GM12873 (cell line): ENCODE measurements around the gene UGP2.

Experiments
- TF ChIP-seq, protein P1 (sequence below): IDR thresholded peaks from 2 replicates; pipeline ENCODE4 v1.5.1; 2012; ENCODE audit warnings: low read depth, mild to moderate bottlenecking, moderate library complexity, low read length, control low read depth; ENCODE audit not compliant: insufficient read depth; ENCODE audit errors: missing control alignments

The UGP2 gene

DNA sequence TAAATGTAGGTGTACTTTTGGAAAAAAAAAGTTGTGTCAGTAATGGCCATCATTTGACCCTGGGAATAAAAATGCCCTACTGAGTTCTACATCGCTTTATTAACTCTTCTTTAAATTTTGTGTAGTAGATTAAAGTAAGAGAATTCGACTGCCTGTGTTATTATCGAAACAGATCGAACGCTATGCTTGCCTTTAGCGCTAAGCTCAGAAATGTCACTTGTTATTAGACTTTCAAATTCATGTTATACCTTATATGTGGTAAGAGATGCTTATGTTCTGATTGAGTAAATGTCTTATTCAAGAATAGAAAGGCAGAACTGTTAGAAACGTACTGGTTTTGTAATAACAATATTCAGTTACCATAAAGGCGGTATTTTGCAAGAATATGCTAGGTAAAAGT is 1.4 kb downstream of the UGP2 start:
- TF ChIP-seq, protein P1, sequence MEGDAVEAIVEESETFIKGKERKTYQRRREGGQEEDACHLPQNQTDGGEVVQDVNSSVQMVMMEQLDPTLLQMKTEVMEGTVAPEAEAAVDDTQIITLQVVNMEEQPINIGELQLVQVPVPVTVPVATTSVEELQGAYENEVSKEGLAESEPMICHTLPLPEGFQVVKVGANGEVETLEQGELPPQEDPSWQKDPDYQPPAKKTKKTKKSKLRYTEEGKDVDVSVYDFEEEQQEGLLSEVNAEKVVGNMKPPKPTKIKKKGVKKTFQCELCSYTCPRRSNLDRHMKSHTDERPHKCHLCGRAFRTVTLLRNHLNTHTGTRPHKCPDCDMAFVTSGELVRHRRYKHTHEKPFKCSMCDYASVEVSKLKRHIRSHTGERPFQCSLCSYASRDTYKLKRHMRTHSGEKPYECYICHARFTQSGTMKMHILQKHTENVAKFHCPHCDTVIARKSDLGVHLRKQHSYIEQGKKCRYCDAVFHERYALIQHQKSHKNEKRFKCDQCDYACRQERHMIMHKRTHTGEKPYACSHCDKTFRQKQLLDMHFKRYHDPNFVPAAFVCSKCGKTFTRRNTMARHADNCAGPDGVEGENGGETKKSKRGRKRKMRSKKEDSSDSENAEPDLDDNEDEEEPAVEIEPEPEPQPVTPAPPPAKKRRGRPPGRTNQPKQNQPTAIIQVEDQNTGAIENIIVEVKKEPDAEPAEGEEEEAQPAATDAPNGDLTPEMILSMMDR = no peak

- TF ChIP-seq, protein P1 = no peak
Measured at GRCh38 chr2:63843791-63844190, 2.1 kb downstream of the UGP2 start.

- TF ChIP-seq, protein P1 = no peak
Measured at GRCh38 chr2:63844616-63845015, 2.9 kb downstream of the UGP2 start.

- TF ChIP-seq, protein P1 = no peak
Measured at GRCh38 chr2:63845866-63846265, 4.2 kb downstream of the UGP2 start.

GRCh38 chr2:63846487-63846886 is 4.8 kb downstream of the UGP2 start:
- TF ChIP-seq, protein P1 = no peak

- TF ChIP-seq, protein P1 = no peak
Measured at GRCh38 chr2:63849381-63850203, 7.9 kb downstream of the UGP2 start.

- TF ChIP-seq, protein P1 = no peak
Measured at GRCh38 chr2:63850204-63850571, 8.5 kb downstream of the UGP2 start.
